GM21381 (cell line): ENCODE measurements around the gene LCE1C.

Experiments used
- ATAC-seq: cut with Tn5 transposase; IDR thresholded peaks from one replicate; pipeline ENCODE4 v1.9.1; 2021; ENCODE audit warnings: mild to moderate bottlenecking, moderate library complexity; ENCODE audit not compliant: unreplicated experiment

The LCE1C gene

GRCh38 chr1:152760551-152761190 is 45.8 kb downstream of the LCE1C start:
- no peak for ATAC-seq

- ATAC-seq = no peak
These were observed 46.8 kb downstream of the LCE1C start for GRCh38 chr1:152759453-152760173.

DNA sequence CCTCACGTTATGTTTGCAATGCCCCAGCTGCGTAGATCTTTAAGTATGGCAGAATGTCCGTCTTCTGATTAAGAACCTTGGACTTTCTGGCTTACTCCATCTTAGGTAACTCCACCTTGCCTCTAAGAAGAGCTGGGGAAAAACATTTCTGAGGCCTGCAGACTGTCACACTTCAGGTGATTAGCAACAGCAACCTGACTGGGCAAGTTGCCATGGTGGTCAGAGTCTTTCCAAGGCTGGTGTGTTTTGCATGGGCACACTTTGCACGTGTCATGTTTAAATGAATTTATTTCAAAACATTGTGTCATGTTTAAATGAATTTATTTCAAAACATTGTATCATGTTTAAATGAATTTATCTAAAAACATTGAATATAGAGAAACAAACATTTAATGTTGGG is 47.8 kb downstream of the LCE1C start:
- no peak for ATAC-seq

DNA sequence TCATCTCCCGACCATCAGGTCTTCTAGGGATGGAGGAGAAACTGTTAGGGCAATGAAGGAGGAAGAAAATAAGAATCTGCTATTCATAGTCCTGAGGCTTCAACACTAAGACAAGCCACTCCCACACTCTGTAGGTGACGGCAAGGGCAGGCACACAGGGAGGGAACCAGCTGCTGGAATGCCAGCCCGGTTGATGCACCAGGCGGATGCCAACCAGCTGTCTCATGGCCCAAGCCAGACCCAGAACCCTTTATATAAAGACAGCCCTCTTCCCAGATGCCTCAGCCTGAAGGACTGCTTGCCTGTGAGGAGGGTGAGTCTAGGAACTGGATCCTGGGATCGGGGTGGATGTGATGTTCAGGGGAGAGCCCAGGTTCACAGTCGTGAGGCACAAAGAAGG is 48.7 kb downstream of the LCE1C start, which contains the start of gene KPRP:
Gene KPRP (plus strand): TSS at position 279 of the 400 bp plus-strand sequence. CDS start 1,564 bp downstream, outside the sequence.
- ATAC-seq = no peak

DNA sequence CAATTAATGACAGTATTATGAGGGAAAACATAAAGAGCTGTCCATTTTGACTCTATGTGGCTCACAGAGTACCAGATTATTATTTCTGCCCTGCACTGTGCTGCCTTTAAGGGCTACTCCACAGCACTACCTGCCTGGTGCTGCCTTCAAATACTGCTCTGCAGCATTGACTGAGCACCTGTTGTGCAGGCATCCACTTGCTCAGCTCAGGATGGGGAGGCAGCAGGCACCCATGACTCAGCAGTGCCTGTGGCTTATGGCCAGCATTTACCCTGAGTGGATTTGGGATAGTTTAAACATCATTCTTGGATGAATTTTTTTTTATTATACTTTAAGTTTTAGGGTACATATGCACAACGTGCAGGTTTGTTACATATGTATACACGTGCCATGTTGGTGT is 49.6 kb downstream of the LCE1C start:
- no peak for ATAC-seq
